ENCODE measurements around the gene LDLRAD3.

DNA sequence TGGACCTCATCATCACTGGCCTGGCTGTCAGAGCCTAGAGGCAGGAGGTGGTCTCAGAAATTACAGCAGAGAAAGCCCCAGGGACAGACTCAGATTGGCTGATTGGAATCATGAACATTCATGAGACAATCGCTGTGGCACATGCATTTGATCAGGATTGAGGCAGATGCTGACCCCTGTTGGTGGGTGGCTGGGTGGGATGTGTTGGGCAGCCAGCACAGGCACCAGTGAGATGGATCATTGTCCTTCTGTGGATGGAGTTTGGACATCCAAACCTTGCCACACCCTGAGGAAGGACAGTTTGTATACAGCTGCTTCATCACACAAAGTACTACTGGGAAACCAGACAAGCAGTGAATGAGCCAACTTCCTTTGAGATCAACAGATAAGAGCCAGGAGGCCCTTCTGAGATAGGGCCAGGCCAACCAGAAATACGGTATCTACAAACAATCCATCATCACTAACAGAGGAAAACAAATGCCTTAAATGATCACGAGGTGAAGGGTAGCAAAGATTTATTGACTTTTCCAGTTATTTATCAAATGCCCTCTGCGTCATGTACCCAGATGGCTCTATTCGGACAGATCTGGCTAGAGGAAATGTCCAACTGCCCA, 328.0 kb downstream of the LDLRAD3 start:
- TF ChIP-seq, protein P1, sequence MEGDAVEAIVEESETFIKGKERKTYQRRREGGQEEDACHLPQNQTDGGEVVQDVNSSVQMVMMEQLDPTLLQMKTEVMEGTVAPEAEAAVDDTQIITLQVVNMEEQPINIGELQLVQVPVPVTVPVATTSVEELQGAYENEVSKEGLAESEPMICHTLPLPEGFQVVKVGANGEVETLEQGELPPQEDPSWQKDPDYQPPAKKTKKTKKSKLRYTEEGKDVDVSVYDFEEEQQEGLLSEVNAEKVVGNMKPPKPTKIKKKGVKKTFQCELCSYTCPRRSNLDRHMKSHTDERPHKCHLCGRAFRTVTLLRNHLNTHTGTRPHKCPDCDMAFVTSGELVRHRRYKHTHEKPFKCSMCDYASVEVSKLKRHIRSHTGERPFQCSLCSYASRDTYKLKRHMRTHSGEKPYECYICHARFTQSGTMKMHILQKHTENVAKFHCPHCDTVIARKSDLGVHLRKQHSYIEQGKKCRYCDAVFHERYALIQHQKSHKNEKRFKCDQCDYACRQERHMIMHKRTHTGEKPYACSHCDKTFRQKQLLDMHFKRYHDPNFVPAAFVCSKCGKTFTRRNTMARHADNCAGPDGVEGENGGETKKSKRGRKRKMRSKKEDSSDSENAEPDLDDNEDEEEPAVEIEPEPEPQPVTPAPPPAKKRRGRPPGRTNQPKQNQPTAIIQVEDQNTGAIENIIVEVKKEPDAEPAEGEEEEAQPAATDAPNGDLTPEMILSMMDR (conservative IDR thresholded peaks at IDR 0.05 in 1 of 2, IDR thresholded peaks at IDR 0.05 in 1 of 2; ENCODE audit: extremely low read depth in 1 of 2, insufficient read depth in 1 of 2, low read depth in 1 of 2, low read length in 2 of 2): no peak
- no peak for TF ChIP-seq EZH2 (IDR thresholded peaks at IDR 0.05; ENCODE audit: borderline replicate concordance, low read length)

All from mammary epithelial cell (primary cell).